B cell (primary cell): ENCODE measurements around the gene MT1M. TPM values are rescaled to one million over a fixed set of nuclear protein-coding genes. Genes with fewer than 3 reads are reported as not detected.

Experiments
- ATAC-seq: fragments of 200-7000 bp; cut with Tn5 transposase; one replicate; pipeline ENCODE4 v1.10.0; 2021; ENCODE audit warnings: low read depth, mild to moderate bottlenecking, moderate number of reproducible peaks, moderate library complexity
- CTCF ChIA-PET: fragments of 350-600 bp; sonication (Branson Sonifier 250); formaldehyde crosslinking; loops from one replicate; lab custom pipeline; 2021; ENCODE audit warnings: antibody characterized with exemption, inconsistent platforms; lab: Charles Lee
- POLR2A ChIA-PET: fragments of 350-600 bp; sonication (Branson Sonifier 250); formaldehyde crosslinking; loops from one replicate; lab custom pipeline; 2021; ENCODE audit warnings: antibody characterized with exemption; lab: Charles Lee
- DNase-seq: peaks from one replicate; pipeline ENCODE4 v3.0.0; 2013
- H2AFZ ChIP-seq: 2 replicates; pipeline ENCODE4 v1.6.1; 2012; ENCODE audit warnings: mild to moderate bottlenecking, low read depth, low read length; ENCODE audit not compliant: insufficient read depth, poor library complexity, severe bottlenecking
- H3K27ac ChIP-seq, 2 donors: 1 replicate in 1 of 2; 2 replicates in 1 of 2; pipeline ENCODE4 v1.5.1; 2012 to 2013; ENCODE audit warnings: low read length in 2 of 2, mild to moderate bottlenecking in 2 of 2, moderate library complexity in 1 of 2
- H3K27me3 ChIP-seq, 4 experiments: fragments of 200-600 bp in 1 of 4; sonication (generic) in 1 of 4; replicated peaks in 1 of 4; 1 replicate in 2 of 4; 2 replicates in 2 of 4; pipeline versions ENCODE4 v1.6.1 to v1.7.0; 2013 to 2016; ENCODE audit warnings: low read length in 3 of 4, mild to moderate bottlenecking in 2 of 4, mixed read lengths in 1 of 4, moderate library complexity in 1 of 4; ENCODE audit not compliant: insufficient read depth in 4 of 4, control insufficient read depth in 3 of 4; ENCODE audit errors: control extremely low read depth in 1 of 4
- H3K36me3 ChIP-seq, 2 experiments: replicated peaks in 1 of 2; 1 replicate in 1 of 2; 2 replicates in 1 of 2; pipeline versions ENCODE4 v1.6.1 to v1.7.1; 2013; ENCODE audit warnings: low read length in 1 of 2; ENCODE audit not compliant: insufficient read depth in 2 of 2, control insufficient read depth in 1 of 2; ENCODE audit errors: control extremely low read depth in 1 of 2, extremely low read depth in 1 of 2
- H3K4me1 ChIP-seq, 2 donors: fragments of 200-600 bp in 1 of 2; sonication (generic) in 1 of 2; 1 replicate in 1 of 2; 2 replicates in 1 of 2; pipeline versions ENCODE4 v1.5.1 to v1.6.1; 2013 to 2017; ENCODE audit warnings: low read length in 2 of 2; ENCODE audit not compliant: control insufficient read depth in 2 of 2, insufficient read depth in 2 of 2
- H3K4me2 ChIP-seq: replicated peaks from 2 replicates; pipeline ENCODE3; 2012; ENCODE audit warnings: mild to moderate bottlenecking, low read depth, low read length; ENCODE audit not compliant: poor library complexity, severe bottlenecking
- H3K4me3 ChIP-seq, 5 experiments: fragments of 200-600 bp in 1 of 5; sonication (generic) in 1 of 5; 1 replicate in 3 of 5; 2 replicates in 2 of 5; pipeline versions ENCODE4 v1.5.1 to v1.7.0; 2011 to 2016; ENCODE audit warnings: low read length in 4 of 5, mild to moderate bottlenecking in 4 of 5, low read depth in 2 of 5, control low read depth in 1 of 5, moderate library complexity in 1 of 5; ENCODE audit not compliant: insufficient read depth in 1 of 5; ENCODE audit errors: control extremely low read depth in 1 of 5, extremely low read depth in 1 of 5
- H3K79me2 ChIP-seq: fragments of 200-600 bp; sonication (generic); one replicate; pipeline ENCODE4 v1.6.0; 2016; ENCODE audit warnings: low read length; ENCODE audit not compliant: control insufficient read depth, insufficient read depth
- H3K9ac ChIP-seq: fragments of 200-600 bp; sonication (generic); 2 replicates; pipeline ENCODE4 v1.6.1; 2017; ENCODE audit warnings: mild to moderate bottlenecking, low read length, moderate library complexity
- H3K9me3 ChIP-seq, 3 donors: one replicate each; pipeline versions ENCODE4 v1.6.1 to v1.7.1; 2013; ENCODE audit warnings: low read length in 2 of 3; ENCODE audit not compliant: control insufficient read depth in 2 of 3, insufficient read depth in 1 of 3; ENCODE audit errors: control extremely low read depth in 1 of 3
- H4K20me1 ChIP-seq: 2 replicates; pipeline ENCODE4 v1.6.0; 2012; ENCODE audit warnings: mild to moderate bottlenecking, low read length; ENCODE audit not compliant: insufficient read depth, control insufficient read depth, poor library complexity, severe bottlenecking
- H3K27ac Mint-ChIP-seq: one replicate; pipeline ENCODE4 v1.8.0; 2021; ENCODE audit warnings: mixed read lengths
- H3K27me3 Mint-ChIP-seq: one replicate; pipeline ENCODE4 v1.8.0; 2021; ENCODE audit warnings: mixed read lengths
- H3K4me1 Mint-ChIP-seq: one replicate; pipeline ENCODE4 v1.8.0; 2021; ENCODE audit warnings: mixed read lengths
- H3K4me3 Mint-ChIP-seq: one replicate; pipeline ENCODE4 v1.8.0; 2021; ENCODE audit warnings: mixed read lengths
- H3K9me3 Mint-ChIP-seq: one replicate; pipeline ENCODE4 v1.8.0; 2022; ENCODE audit warnings: mixed read lengths; ENCODE audit not compliant: insufficient read depth
- EZH2 ChIP-seq: IDR thresholded peaks from 2 replicates; pipeline ENCODE4 v1.6.1; 2012; ENCODE audit warnings: borderline replicate concordance, low read depth, mild to moderate bottlenecking, moderate library complexity, low read length; ENCODE audit not compliant: insufficient read depth, poor library complexity, severe bottlenecking
- WGBS: methylation state at CpG from one replicate; pipeline ENCODE4 v1.1.5; 2013; ENCODE audit warnings: missing lambda C conversion rate; ENCODE audit not compliant: insufficient coverage; 5-methylcytosine and 5-hydroxymethylcytosine counted together
- intact Hi-C: fragments of 100-400 bp; cut with micrococcal nuclease; formaldehyde crosslinking; loops from one replicate; pipeline ENCODE4 v1.10.0; 2022
- polyA plus RNA-seq: library from polyadenylated mRNA; depleted of rRNA; stranded (reverse); fragments of >200 nt; gene quantifications from 2 replicates; pipeline ENCODE4 v1.2.3, GENCODE V29; 2012
- total RNA-seq, 2 donors: library from RNA; stranded (reverse); fragments of 120-200 nt in 1 of 2; gene quantifications; 1 replicate in 1 of 2; 2 replicates in 1 of 2; pipeline versions ENCODE4 v1.2.3 to v1.2.4, GENCODE V29; 2013 to 2022
- TF ChIP-seq, protein P1 (sequence below): fragments of 200-600 bp; IDR thresholded peaks from one replicate; pipeline ENCODE4 v1.8.0; 2022; ENCODE audit warnings: antibody characterized with exemption, mild to moderate bottlenecking

The MT1M gene
- total and polyA plus RNA-seq, 2 donors (not counting 1 experiment from before 2014, with no cell fraction given), result not detected

DNA sequence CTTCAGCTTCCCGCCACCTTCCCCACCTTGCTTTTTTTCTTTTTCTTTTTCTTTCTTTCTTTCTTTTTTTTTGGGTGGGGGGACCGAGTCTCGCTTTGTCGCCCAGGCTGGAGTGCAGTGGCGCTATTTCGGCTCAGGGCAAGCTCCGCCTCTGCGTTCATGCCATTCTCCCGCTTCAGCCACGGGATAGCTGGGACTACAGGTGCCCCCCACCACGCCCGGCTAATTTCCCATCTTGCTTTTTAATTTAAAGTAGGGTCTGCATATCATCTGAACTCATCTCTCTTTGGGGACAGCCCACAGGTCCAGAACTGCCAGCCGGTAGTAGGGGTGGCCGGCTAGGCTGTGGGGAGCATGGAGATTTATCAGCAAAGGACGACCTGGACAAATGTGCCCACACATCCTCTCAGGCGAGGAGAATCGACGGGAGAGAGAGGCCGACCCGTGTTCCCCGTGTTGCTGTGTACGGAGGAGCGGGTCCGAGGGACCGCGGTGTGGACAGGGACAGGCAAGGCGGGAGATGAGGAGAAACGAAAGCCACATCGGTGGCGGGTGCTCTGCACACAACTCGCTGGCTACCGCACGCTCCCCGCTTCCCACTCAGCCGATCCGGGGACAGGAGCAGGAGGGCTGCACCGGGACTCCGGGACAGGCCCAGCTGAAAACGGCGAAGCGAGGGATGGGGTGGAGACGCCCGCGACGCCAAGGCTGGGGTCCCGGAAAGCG, 2.4 kb downstream of the MT1M start:
- H3K79me2 ChIP-seq, result no peaks in the 10 kb centered on the region
- ATAC-seq (no peak), DNase-seq (no peak)
- WGBS, result 6% methylated on average over 43 of the region's 47 CpGs
- no peaks in the 10 kb centered on the region for H3K36me3 ChIP-seq
- ChIA-PET POLR2A (no interaction called here), CTCF (no interaction called here)
- H3K9ac ChIP-seq, result no peak overlapping the region
- Mint-ChIP-seq H3K9me3 (no peaks in the 10 kb centered on the region), H3K4me1 (peaks cover 35% of the 10 kb centered on the region), H3K4me3 (peak overlapping the region; percentile 63), H3K27me3 (peaks cover 80% of the 10 kb centered on the region), H3K27ac (no peak overlapping the region)
- peaks cover 0 to 4% (median 0%) of the 10 kb centered on the region in 3 donors for H3K9me3 ChIP-seq
- no peak overlapping the region for H2AFZ ChIP-seq
- H3K4me2 ChIP-seq, result peak overlapping the region; percentile 33
- intact Hi-C loops, result loop anchor here (10.0 kb wide), 1 partner anchor 50 kb away; the partner anchor contains the start of gene MT1X
- no peak overlapping the region for H3K27ac ChIP-seq
- H3K4me3 ChIP-seq, result no peak overlapping the region
- H4K20me1 ChIP-seq, result no peaks in the 10 kb centered on the region
- H3K4me1 ChIP-seq, result peaks cover 35 to 47% of the 10 kb centered on the region in 2 donors
- H3K27me3 ChIP-seq, result peaks cover 0 to 85% (median 46%) of the 10 kb centered on the region in 4 experiments
- no peak for TF ChIP-seq EZH2
- TF ChIP-seq, protein P1, sequence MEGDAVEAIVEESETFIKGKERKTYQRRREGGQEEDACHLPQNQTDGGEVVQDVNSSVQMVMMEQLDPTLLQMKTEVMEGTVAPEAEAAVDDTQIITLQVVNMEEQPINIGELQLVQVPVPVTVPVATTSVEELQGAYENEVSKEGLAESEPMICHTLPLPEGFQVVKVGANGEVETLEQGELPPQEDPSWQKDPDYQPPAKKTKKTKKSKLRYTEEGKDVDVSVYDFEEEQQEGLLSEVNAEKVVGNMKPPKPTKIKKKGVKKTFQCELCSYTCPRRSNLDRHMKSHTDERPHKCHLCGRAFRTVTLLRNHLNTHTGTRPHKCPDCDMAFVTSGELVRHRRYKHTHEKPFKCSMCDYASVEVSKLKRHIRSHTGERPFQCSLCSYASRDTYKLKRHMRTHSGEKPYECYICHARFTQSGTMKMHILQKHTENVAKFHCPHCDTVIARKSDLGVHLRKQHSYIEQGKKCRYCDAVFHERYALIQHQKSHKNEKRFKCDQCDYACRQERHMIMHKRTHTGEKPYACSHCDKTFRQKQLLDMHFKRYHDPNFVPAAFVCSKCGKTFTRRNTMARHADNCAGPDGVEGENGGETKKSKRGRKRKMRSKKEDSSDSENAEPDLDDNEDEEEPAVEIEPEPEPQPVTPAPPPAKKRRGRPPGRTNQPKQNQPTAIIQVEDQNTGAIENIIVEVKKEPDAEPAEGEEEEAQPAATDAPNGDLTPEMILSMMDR, result no peak

DNA sequence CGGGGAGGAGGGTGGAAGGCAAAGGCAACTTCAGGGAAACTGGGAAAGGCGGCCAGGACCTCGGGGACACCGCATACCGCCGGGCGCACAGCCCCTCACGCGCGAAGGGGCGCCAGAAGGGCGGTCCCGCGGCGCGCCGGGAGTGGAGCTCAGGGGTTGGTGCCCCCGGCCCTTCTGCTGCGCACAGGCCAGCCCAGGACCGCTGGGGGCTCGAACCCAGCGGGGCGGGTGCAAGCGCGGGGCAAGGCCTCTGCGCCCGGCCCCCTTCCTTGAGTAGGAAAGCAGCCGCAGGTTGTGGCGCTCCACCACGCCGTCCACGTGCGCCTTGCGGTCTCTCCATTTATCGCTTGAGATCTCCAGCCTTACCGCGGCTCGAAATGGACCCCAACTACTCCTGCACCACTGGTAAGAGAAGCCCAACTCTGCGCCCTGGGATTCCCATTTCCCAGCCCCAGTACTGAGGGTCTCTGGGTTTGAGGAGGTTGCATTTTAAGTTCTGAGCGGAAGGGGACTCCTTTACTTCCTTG, 3.0 kb downstream of the MT1M start:
- no peaks in the 10 kb centered on the region for H3K79me2 ChIP-seq
- H3K9ac ChIP-seq, result no peak overlapping the region
- no peak overlapping the region for H3K27ac ChIP-seq
- Mint-ChIP-seq H3K4me1 (peaks cover 29% of the 10 kb centered on the region), H3K27ac (no peak overlapping the region), H3K27me3 (peaks cover 81% of the 10 kb centered on the region), H3K9me3 (no peaks in the 10 kb centered on the region), H3K4me3 (no peak overlapping the region)
- WGBS, result 4% methylated on average over 34 of the region's 40 CpGs
- peak overlapping the region; percentile 33 for H3K4me2 ChIP-seq
- peaks cover 29 to 41% of the 10 kb centered on the region in 2 donors for H3K4me1 ChIP-seq
- peaks cover 0 to 90% (median 46%) of the 10 kb centered on the region in 4 experiments for H3K27me3 ChIP-seq
- H4K20me1 ChIP-seq, result no peaks in the 10 kb centered on the region
- DNase-seq, result peak; percentile 26
- POLR2A ChIA-PET, result no interaction called here
- no peak for ATAC-seq
- TF ChIP-seq EZH2, result no peak
- TF ChIP-seq, protein P1, result no peak
- peaks cover 0 to 4% (median 0%) of the 10 kb centered on the region in 3 donors for H3K9me3 ChIP-seq
- CTCF ChIA-PET, result no interaction called here
- no peak overlapping the region for H3K4me3 ChIP-seq
- intact Hi-C loops, result loop anchor here (10.0 kb wide), 1 partner anchor 49 kb away; the partner anchor contains the start of gene MT1X
- no peak overlapping the region for H2AFZ ChIP-seq
- no peaks in the 10 kb centered on the region for H3K36me3 ChIP-seq
